CD14-positive monocyte (primary cell): Measurements from ENCODE around the gene RAB5IF. TPM values are rescaled to one million over a fixed set of nuclear protein-coding genes. Genes with fewer than 3 reads are reported as not detected.

Source experiments
- DNase-seq, 3 donors: peaks; one replicate each; pipeline ENCODE4 v3.0.0-alpha.2; 2011 to 2022
- H2AFZ ChIP-seq: 2 replicates; pipeline ENCODE4 v1.6.0; 2012; ENCODE audit warnings: mild to moderate bottlenecking, low read depth, low read length, inconsistent platforms; ENCODE audit not compliant: insufficient read depth, poor library complexity, severe bottlenecking
- H3K27ac ChIP-seq, 2 donors: 1 replicate in 1 of 2; 2 replicates in 1 of 2; pipeline ENCODE4 v1.5.1; 2012 to 2013; ENCODE audit warnings: low read length in 2 of 2, control low read depth in 1 of 2, inconsistent platforms in 1 of 2, low read depth in 1 of 2, mild to moderate bottlenecking in 1 of 2
- H3K27me3 ChIP-seq, 2 donors: one replicate each; pipeline versions ENCODE4 v1.6.0 to v1.6.1; 2011 to 2013; ENCODE audit warnings: low read length in 2 of 2; ENCODE audit not compliant: control insufficient read depth in 2 of 2, insufficient read depth in 2 of 2
- H3K36me3 ChIP-seq, 2 donors: replicated peaks in 1 of 2; 1 replicate in 1 of 2; 2 replicates in 1 of 2; pipeline versions ENCODE4 v1.5.1 to v1.6.1; 2012 to 2013; ENCODE audit warnings: low read length in 2 of 2, control low read depth in 1 of 2, inconsistent platforms in 1 of 2, mild to moderate bottlenecking in 1 of 2; ENCODE audit not compliant: insufficient read depth in 2 of 2, control insufficient read depth in 1 of 2
- H3K4me1 ChIP-seq, 2 donors: 1 replicate in 1 of 2; 2 replicates in 1 of 2; pipeline versions ENCODE4 v1.5.1 to v1.6.1; 2012 to 2013; ENCODE audit warnings: low read length in 2 of 2, control low read depth in 1 of 2, inconsistent platforms in 1 of 2, mild to moderate bottlenecking in 1 of 2, moderate library complexity in 1 of 2; ENCODE audit not compliant: insufficient read depth in 2 of 2, control insufficient read depth in 1 of 2
- H3K4me2 ChIP-seq: replicated peaks from 2 replicates; pipeline ENCODE3; 2012; ENCODE audit warnings: low read length, moderate library complexity, mild to moderate bottlenecking; ENCODE audit not compliant: poor library complexity, severe bottlenecking; ENCODE audit errors: extremely low read depth
- H3K4me3 ChIP-seq, 3 experiments: fragments of 200-600 bp in 1 of 3; sonication (generic) in 1 of 3; replicated peaks in 1 of 3; 1 replicate in 2 of 3; 2 replicates in 1 of 3; pipeline ENCODE4 v1.5.1; 2011 to 2013; ENCODE audit warnings: low read length in 3 of 3, mild to moderate bottlenecking in 3 of 3, control low read depth in 2 of 3, low read depth in 2 of 3, inconsistent platforms in 1 of 3, moderate library complexity in 1 of 3
- H3K79me2 ChIP-seq: 2 replicates; pipeline ENCODE4 v1.6.0; 2012; ENCODE audit warnings: mild to moderate bottlenecking, control low read depth, inconsistent platforms, low read length, moderate library complexity; ENCODE audit not compliant: insufficient read depth
- H3K9ac ChIP-seq: 2 replicates; pipeline ENCODE4 v1.6.0; 2017; ENCODE audit warnings: low read length, mild to moderate bottlenecking; ENCODE audit not compliant: insufficient read depth, poor library complexity, severe bottlenecking
- H3K9me3 ChIP-seq, 2 donors: replicated peaks in 1 of 2; 1 replicate in 1 of 2; 2 replicates in 1 of 2; pipeline versions ENCODE4 v1.5.1 to v1.6.1; 2012 to 2013; ENCODE audit warnings: low read length in 2 of 2, control low read depth in 1 of 2; ENCODE audit not compliant: control insufficient read depth in 1 of 2, insufficient read depth in 1 of 2
- H4K20me1 ChIP-seq: 2 replicates; pipeline ENCODE4 v1.6.0; 2012; ENCODE audit warnings: mild to moderate bottlenecking, low read length, control low read depth, moderate library complexity; ENCODE audit not compliant: insufficient read depth
- H3K27ac Mint-ChIP-seq, 7 donors: one replicate each; pipeline ENCODE4 v1.8.0; 2020; ENCODE audit warnings: mild to moderate bottlenecking in 7 of 7, mixed read lengths in 7 of 7, moderate library complexity in 6 of 7, inconsistent platforms in 2 of 7
- H3K27me3 Mint-ChIP-seq, 3 donors: one replicate each; pipeline ENCODE4 v1.8.0; 2021 to 2022; ENCODE audit warnings: low read depth in 3 of 3, mild to moderate bottlenecking in 3 of 3, mixed read lengths in 3 of 3, moderate library complexity in 3 of 3, inconsistent platforms in 1 of 3
- H3K36me3 Mint-ChIP-seq, 2 donors: one replicate each; pipeline ENCODE4 v1.8.0; 2020; ENCODE audit warnings: mixed read lengths in 2 of 2, inconsistent platforms in 1 of 2, mild to moderate bottlenecking in 1 of 2
- H3K4me1 Mint-ChIP-seq: one replicate; pipeline ENCODE4 v1.8.0; 2020; ENCODE audit warnings: mild to moderate bottlenecking, mixed read lengths
- H3K4me3 Mint-ChIP-seq, 2 donors: one replicate each; pipeline ENCODE4 v1.8.0; 2020; ENCODE audit warnings: mild to moderate bottlenecking in 2 of 2, mixed read lengths in 2 of 2, moderate library complexity in 1 of 2
- H3K9me3 Mint-ChIP-seq, 7 donors: one replicate each; pipeline ENCODE4 v1.8.0; 2020 to 2022; ENCODE audit warnings: mixed read lengths in 7 of 7, mild to moderate bottlenecking in 6 of 7, moderate library complexity in 6 of 7, inconsistent platforms in 2 of 7
- CTCF ChIP-seq: fragments of 200-600 bp; IDR thresholded peaks from one replicate; pipeline ENCODE4 v1.8.0; 2022; ENCODE audit warnings: antibody characterized with exemption, mild to moderate bottlenecking
- WGBS: methylation state at CpG from one replicate; pipeline ENCODE4 v1.1.5; 2013; ENCODE audit warnings: missing lambda C conversion rate; ENCODE audit not compliant: insufficient coverage; 5-methylcytosine and 5-hydroxymethylcytosine counted together
- intact Hi-C, 2 donors: fragments of 100-400 bp; cut with micrococcal nuclease; formaldehyde crosslinking; loops; one replicate each; pipeline versions ENCODE4 v1.15.0 to v1.15.1; 2023
- polyA plus RNA-seq, 3 donors: library from polyadenylated mRNA; depleted of rRNA in 1 of 3; unstranded in 2 of 3; stranded (reverse) in 1 of 3; fragments of 300-500 nt in 2 of 3; fragments of >200 nt in 1 of 3; fragmentation: Illumina TruSeq in 2 of 3; gene quantifications; 1 replicate in 2 of 3; 2 replicates in 1 of 3; pipeline ENCODE4 v1.2.3, GENCODE V29; 2012 to 2021

The RAB5IF gene
- polyA plus RNA-seq, 3 donors = 325 to 790 (median 757) TPM

GRCh38 chr20:36629719-36630681, 24.4 kb downstream of the RAB5IF start:
- Histone ChIP-seq H3K4me3 (peak overlapping the region in 1 of 3 experiments; percentile 27), H3K27me3 (no peaks in the 10 kb centered on the region), H3K9ac (peak overlapping the region; percentile 10), H3K9me3 (no peaks in the 10 kb centered on the region), H3K79me2 (no peaks in the 10 kb centered on the region), H3K36me3 (no peaks in the 10 kb centered on the region), H3K4me1 (peaks cover 11 to 16% of the 10 kb centered on the region in 2 donors), H4K20me1 (no peaks in the 10 kb centered on the region), H3K27ac (no peak overlapping the region), H2AFZ (peak overlapping the region; percentile 69), H3K4me2 (peak overlapping the region; percentile 27)
- Mint-ChIP-seq H3K4me3 (peak overlapping the region; percentile 39 to 80), H3K27ac (peak overlapping the region in 4 of 7 donors; percentile 40 to 77 (median 52)), H3K36me3 (peaks cover 0 to 2% of the 10 kb centered on the region in 2 donors), H3K4me1 (peaks cover 34% of the 10 kb centered on the region), H3K9me3 (no peaks in the 10 kb centered on the region), H3K27me3 (peaks cover 0 to 3% (median 0%) of the 10 kb centered on the region in 3 donors)
- intact Hi-C loops = no loop called here
- WGBS = 72% methylated on average over 4 of the region's 15 CpGs
- peak; percentile 12 to 22 (median 16) for DNase-seq
- TF ChIP-seq CTCF = no peak

- Histone ChIP-seq H3K9me3 (no peaks in the 10 kb centered on the region), H3K79me2 (no peaks in the 10 kb centered on the region), H3K4me1 (peaks cover 11 to 16% of the 10 kb centered on the region in 2 donors), H3K4me2 (no peak overlapping the region), H3K4me3 (no peak overlapping the region), H3K27me3 (no peaks in the 10 kb centered on the region), H2AFZ (no peak overlapping the region), H3K9ac (no peak overlapping the region), H4K20me1 (no peaks in the 10 kb centered on the region), H3K27ac (no peak overlapping the region), H3K36me3 (no peaks in the 10 kb centered on the region)
- no peak overlapping the region for H3K27ac Mint-ChIP-seq
- intact Hi-C loops = no loop called here
- H3K27me3 Mint-ChIP-seq = peaks cover 0 to 3% (median 0%) of the 10 kb centered on the region in 3 donors
- H3K4me1 Mint-ChIP-seq = peaks cover 34% of the 10 kb centered on the region
- DNase-seq = peak; percentile 8 to 65 (median 11)
- peaks cover 0 to 1% (median 0%) of the 10 kb centered on the region in 7 donors for H3K9me3 Mint-ChIP-seq
- no peak for TF ChIP-seq CTCF
- no peak overlapping the region for H3K4me3 Mint-ChIP-seq
- 65% methylated on average over 6 of the region's 6 CpGs for WGBS
- H3K36me3 Mint-ChIP-seq = peaks cover 0 to 2% of the 10 kb centered on the region in 2 donors
Observed at GRCh38 chr20:36631646-36632045, 26.1 kb downstream of the RAB5IF start.
